HepG2 (cell line): ENCODE results near the gene LAMA5. TPM values are rescaled to one million over a fixed set of nuclear protein-coding genes. Genes with fewer than 3 reads are reported as not detected.

Source experiments
- AGO1 ChIP-seq: fragments of 200-400 bp; formaldehyde crosslinking; IDR thresholded peaks from 2 replicates; pipeline ENCODE4 v1.6.1; 2017; ENCODE audit warnings: mild to moderate bottlenecking, low read depth, low read length, moderate library complexity; ENCODE audit not compliant: poor library complexity, severe bottlenecking
- AKAP8 ChIP-seq: sonication (generic); formaldehyde crosslinking; IDR thresholded peaks from 2 replicates; pipeline ENCODE4 v1.5.1; 2020; ENCODE audit warnings: mild to moderate bottlenecking, missing genetic modification reagents
- ARID2 ChIP-seq: sonication (generic); formaldehyde crosslinking; IDR thresholded peaks from 2 replicates; pipeline ENCODE4 v1.8.1; 2022; ENCODE audit warnings: mild to moderate bottlenecking, missing genetic modification reagents, borderline replicate concordance
- CENPX ChIP-seq: sonication (generic); formaldehyde crosslinking; IDR thresholded peaks from 2 replicates; pipeline ENCODE4 v1.9.0; 2021; ENCODE audit warnings: mild to moderate bottlenecking, missing genetic modification reagents, moderate library complexity
- ESRRA ChIP-seq: sonication (generic); formaldehyde crosslinking; IDR thresholded peaks from 2 replicates; pipeline ENCODE4 v1.5.1; 2020; ENCODE audit warnings: mild to moderate bottlenecking, low read depth, missing genetic modification reagents
- GTF3A ChIP-seq: sonication (generic); formaldehyde crosslinking; conservative IDR thresholded peaks from 2 replicates; pipeline ENCODE4 v1.4.0; 2020; ENCODE audit warnings: mild to moderate bottlenecking, missing genetic modification reagents
- HNF4G ChIP-seq, 2 experiments: sonication (generic) in 1 of 2; formaldehyde crosslinking in 1 of 2; IDR thresholded peaks; 2 replicates each; pipeline versions ENCODE4 v1.4.0 to v1.6.1; 2011 to 2020; ENCODE audit warnings: borderline replicate concordance in 2 of 2, low read depth in 2 of 2, mild to moderate bottlenecking in 2 of 2, low read length in 1 of 2, missing genetic modification reagents in 1 of 2, moderate library complexity in 1 of 2
- HNRNPL ChIP-seq: fragments of 200-400 bp; formaldehyde crosslinking; IDR thresholded peaks from 2 replicates; pipeline ENCODE4 v1.6.1; 2017; ENCODE audit warnings: mild to moderate bottlenecking, low read depth, low read length
- MEF2D ChIP-seq: sonication (generic); formaldehyde crosslinking; IDR thresholded peaks from 2 replicates; pipeline ENCODE4 v1.5.1; 2020; ENCODE audit warnings: mild to moderate bottlenecking, missing genetic modification reagents
- PCBP1 ChIP-seq: fragments of 200-400 bp; formaldehyde crosslinking; IDR thresholded peaks from 2 replicates; pipeline ENCODE4 v1.6.1; 2017; ENCODE audit warnings: mild to moderate bottlenecking, low read depth, low read length, borderline replicate concordance
- SMAD3 ChIP-seq: sonication (generic); formaldehyde crosslinking; IDR thresholded peaks from 2 replicates; pipeline ENCODE4 v1.4.0; 2020; ENCODE audit warnings: missing genetic modification reagents
- SRF ChIP-seq: IDR thresholded peaks from 2 replicates; pipeline ENCODE4 v1.6.1; 2011; ENCODE audit warnings: mild to moderate bottlenecking, low read depth, low read length, moderate library complexity
- XRCC5 ChIP-seq: fragments of 200-400 bp; formaldehyde crosslinking; optimal IDR thresholded peaks from 2 replicates; pipeline ENCODE3; 2017; ENCODE audit warnings: mild to moderate bottlenecking, low read length
- ZBTB40 ChIP-seq, 2 experiments: fragments of 450-650 bp in 1 of 2; sonication (generic) in 1 of 2; formaldehyde crosslinking in 1 of 2; IDR thresholded peaks; 2 replicates each; pipeline versions ENCODE4 v1.6.1 to v1.8.0; 2016 to 2022; ENCODE audit warnings: antibody characterized with exemption in 1 of 2, mild to moderate bottlenecking in 1 of 2, missing genetic modification reagents in 1 of 2
- ZBTB7B ChIP-seq: sonication (generic); formaldehyde crosslinking; IDR thresholded peaks from 2 replicates; pipeline ENCODE4 v1.4.0; 2020; ENCODE audit warnings: missing genetic modification reagents
- ZNF720 ChIP-seq: sonication (generic); formaldehyde crosslinking; IDR thresholded peaks from 2 replicates; pipeline ENCODE4 v1.4.0; 2020; ENCODE audit warnings: missing genetic modification reagents
- ZNF724P ChIP-seq: sonication (generic); formaldehyde crosslinking; IDR thresholded peaks from 2 replicates; pipeline ENCODE4 v1.8.0; 2022; ENCODE audit warnings: missing genetic modification reagents, borderline replicate concordance
- polyA plus RNA-seq, 8 experiments: library from polyadenylated mRNA; depleted of rRNA in 3 of 8; stranded (reverse) in 7 of 8; unstranded in 1 of 8; fragments of >200 nt; fragmentation: Illumina TruSeq in 4 of 8; extraction: Trizol in 4 of 8; gene quantifications; 2 replicates each; pipeline versions ENCODE4 v1.2.1 to v1.2.3, GENCODE V29; 2011 to 2016; ENCODE audit warnings: low read depth in 4 of 8, missing spikeins in 1 of 8, mixed read lengths in 1 of 8; ENCODE audit not compliant: insufficient read depth in 1 of 8
- total RNA-seq, 5 experiments: library from RNA; depleted of rRNA; stranded (reverse); fragments of >200 nt; fragmentation: Illumina TruSeq; extraction: Trizol; gene quantifications; 2 replicates each; pipeline ENCODE4 v1.2.3, GENCODE V29; 2016; ENCODE audit warnings: low read depth in 1 of 5
- TF ChIP-seq, protein P1 (sequence below): fragments of 450-650 bp; IDR thresholded peaks from 2 replicates; pipeline ENCODE4 v1.6.1; 2016

Gene LAMA5
- total and polyA plus RNA-seq, 2 of the 13 experiments (the other 11 are each of a cell fraction or from before 2014, with no cell fraction given), result 21.0 to 44.7 TPM

DNA sequence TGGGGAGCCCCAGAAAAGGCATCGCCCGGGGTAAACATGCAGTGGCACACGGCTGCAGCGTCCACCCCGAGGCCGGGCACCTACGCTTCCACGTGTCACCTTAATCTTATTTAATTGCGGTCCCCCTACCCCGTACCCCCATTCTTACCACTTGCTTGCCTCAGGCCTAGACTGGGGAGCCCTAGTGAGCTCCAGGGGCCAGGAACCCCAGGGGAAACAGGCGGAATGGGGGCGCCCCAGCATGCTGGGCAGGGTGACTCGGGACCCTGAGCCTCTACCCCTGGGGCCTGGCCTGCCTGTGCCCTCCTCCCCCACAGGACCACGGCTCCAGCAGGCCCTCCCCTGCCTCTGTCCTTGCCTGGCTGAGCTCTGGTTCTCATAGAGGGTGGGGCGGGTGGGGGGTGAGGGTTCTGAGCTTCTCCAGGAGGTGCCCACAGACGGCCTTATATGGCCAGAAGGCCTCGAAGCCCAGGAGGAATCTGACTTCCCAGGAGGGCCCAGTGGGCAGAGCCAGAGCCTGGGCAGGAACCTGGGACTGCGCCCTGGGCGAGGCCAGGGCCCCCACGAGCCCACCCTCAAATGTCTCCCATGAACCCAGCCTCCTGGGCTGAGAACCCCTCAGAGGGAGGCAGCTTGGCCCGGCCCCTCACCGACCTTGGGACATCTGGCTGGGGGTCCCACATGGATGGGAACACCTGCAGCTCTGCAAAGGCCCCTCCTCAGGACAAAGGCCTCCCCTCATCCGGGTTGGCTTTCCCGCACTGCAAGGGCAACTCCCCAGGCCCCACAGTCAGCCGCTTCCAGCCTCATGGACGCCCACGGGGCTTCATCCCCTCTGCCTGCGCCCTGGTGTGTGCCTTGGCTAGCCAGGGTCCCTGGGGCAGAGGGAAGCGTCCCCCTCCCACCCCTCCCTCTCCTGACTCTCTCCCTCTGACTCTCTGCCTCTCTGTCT, 5.2 kb upstream of the LAMA5 start (continued):
- TF ChIP-seq HNF4G (IDR thresholded peaks at IDR 0.05; ENCODE audit: borderline replicate concordance, low read depth, low read length) (no peak), HNF4G (CRISPR knock-in tag; IDR thresholded peaks at IDR 0.05; ENCODE audit: borderline replicate concordance, low read depth) (no peak), ESRRA (no peak), XRCC5 (no peak), HNRNPL (peak; percentile 56; the same call in 1 of the 2 replicates), GTF3A (no peak), ZNF720 (CRISPR knock-in tag) (no peak), SMAD3 (CRISPR knock-in tag) (no peak), SRF (0 out of 2 replicates have a peak, but pooled peaks have one; percentile 48), MEF2D (CRISPR knock-in tag) (no peak), AKAP8 (CRISPR knock-in tag) (peak; percentile 24; the same call in 1 of the 2 replicates), ZBTB7B (CRISPR knock-in tag) (0 out of 2 replicates have a peak, but pooled peaks have one; percentile 19), PCBP1 (0 out of 2 replicates have a peak, but pooled peaks have one; percentile 38), AGO1 (peak; percentile 96), ZBTB40 (IDR thresholded peaks at IDR 0.05) (no peak), ZBTB40 (CRISPR knock-in tag; IDR thresholded peaks at IDR 0.05) (no peak), ZNF724P (no peak), ARID2 (CRISPR knock-in tag) (no peak), CENPX (CRISPR knock-in tag) (no peak)
- TF ChIP-seq, protein P1, sequence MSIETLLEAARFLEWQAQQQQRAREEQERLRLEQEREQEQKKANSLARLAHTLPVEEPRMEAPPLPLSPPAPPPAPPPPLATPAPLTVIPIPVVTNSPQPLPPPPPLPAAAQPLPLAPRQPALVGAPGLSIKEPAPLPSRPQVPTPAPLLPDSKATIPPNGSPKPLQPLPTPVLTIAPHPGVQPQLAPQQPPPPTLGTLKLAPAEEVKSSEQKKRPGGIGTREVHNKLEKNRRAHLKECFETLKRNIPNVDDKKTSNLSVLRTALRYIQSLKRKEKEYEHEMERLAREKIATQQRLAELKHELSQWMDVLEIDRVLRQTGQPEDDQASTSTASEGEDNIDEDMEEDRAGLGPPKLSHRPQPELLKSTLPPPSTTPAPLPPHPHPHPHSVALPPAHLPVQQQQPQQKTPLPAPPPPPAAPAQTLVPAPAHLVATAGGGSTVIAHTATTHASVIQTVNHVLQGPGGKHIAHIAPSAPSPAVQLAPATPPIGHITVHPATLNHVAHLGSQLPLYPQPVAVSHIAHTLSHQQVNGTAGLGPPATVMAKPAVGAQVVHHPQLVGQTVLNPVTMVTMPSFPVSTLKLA, result no peak
